Liver (tissue), 9 donors: Measurements from ENCODE around the gene LY86. TPM values are rescaled to one million over a fixed set of nuclear protein-coding genes. Genes with fewer than 3 reads are reported as not detected.

Experiments
- DNase-seq: peaks from one replicate; pipeline ENCODE4 v3.0.0-alpha.2; 2017; ENCODE audit warnings: low spot score
- H3K27ac ChIP-seq, 2 donors: one replicate each; pipeline ENCODE4 v1.7.0; 2013; ENCODE audit warnings: inconsistent platforms in 2 of 2, low read length in 2 of 2, control low read depth in 1 of 2, low read depth in 1 of 2, mild to moderate bottlenecking in 1 of 2
- H3K27me3 ChIP-seq, 4 donors: one replicate each; pipeline versions ENCODE4 v1.6.1 to v1.7.0; 2013; ENCODE audit warnings: low read length in 3 of 4, inconsistent platforms in 1 of 4, mild to moderate bottlenecking in 1 of 4, moderate library complexity in 1 of 4; ENCODE audit not compliant: control insufficient read depth in 4 of 4, insufficient read depth in 4 of 4
- H3K36me3 ChIP-seq, 4 donors: one replicate each; pipeline versions ENCODE4 v1.6.1 to v1.7.0; 2013; ENCODE audit warnings: low read length in 3 of 4, mild to moderate bottlenecking in 3 of 4, low read depth in 1 of 4, moderate library complexity in 1 of 4; ENCODE audit not compliant: control insufficient read depth in 4 of 4, insufficient read depth in 3 of 4
- H3K4me1 ChIP-seq, 4 donors: one replicate each; pipeline versions ENCODE4 v1.6.1 to v1.7.0; 2013; ENCODE audit warnings: low read length in 3 of 4, mild to moderate bottlenecking in 3 of 4, moderate library complexity in 1 of 4; ENCODE audit not compliant: control insufficient read depth in 4 of 4, insufficient read depth in 4 of 4
- H3K4me3 ChIP-seq, 3 donors: one replicate each; pipeline versions ENCODE4 v1.6.1 to v1.7.0; 2013; ENCODE audit warnings: low read length in 3 of 3, control low read depth in 1 of 3, low read depth in 1 of 3, mild to moderate bottlenecking in 1 of 3
- H3K9ac ChIP-seq, 2 donors: one replicate each; pipeline ENCODE4 v1.7.0; 2013; ENCODE audit warnings: low read length in 2 of 2, mild to moderate bottlenecking in 2 of 2, moderate library complexity in 2 of 2, control low read depth in 1 of 2, low read depth in 1 of 2
- H3K9me3 ChIP-seq, 4 donors: one replicate each; pipeline versions ENCODE4 v1.6.1 to v1.7.0; 2013; ENCODE audit warnings: low read length in 3 of 4; ENCODE audit not compliant: control insufficient read depth in 4 of 4
- ATF3 ChIP-seq: IDR thresholded peaks from 2 replicates; pipeline ENCODE4 v1.6.1; 2016; ENCODE audit warnings: antibody characterized with exemption
- CTCF ChIP-seq: fragments of 150-350 bp; IDR thresholded peaks from 2 replicates; pipeline ENCODE4 v1.5.1; 2017; ENCODE audit warnings: improper control_type of control experiment, low read depth, low read length; ENCODE audit not compliant: missing input control
- EGR1 ChIP-seq, 2 donors: IDR thresholded peaks; 2 replicates each; pipeline ENCODE4 v1.6.1; 2016 to 2018; ENCODE audit warnings: antibody characterized with exemption in 2 of 2, low read depth in 2 of 2
- FOXA1 ChIP-seq: IDR thresholded peaks from 2 replicates; pipeline ENCODE4 v1.6.1; 2016; ENCODE audit warnings: antibody characterized with exemption
- HNF4A ChIP-seq, 2 donors: conservative IDR thresholded peaks; 2 replicates each; pipeline ENCODE4 v1.6.1; 2016; ENCODE audit warnings: antibody characterized with exemption in 2 of 2, mild to moderate bottlenecking in 2 of 2
- HNF4G ChIP-seq: IDR thresholded peaks from 2 replicates; pipeline ENCODE4 v1.6.1; 2016; ENCODE audit warnings: antibody characterized with exemption
- JUND ChIP-seq, 2 donors: IDR thresholded peaks; 2 replicates each; pipeline ENCODE4 v1.6.1; 2016; ENCODE audit warnings: antibody characterized with exemption in 2 of 2
- MAX ChIP-seq: IDR thresholded peaks from 2 replicates; pipeline ENCODE4 v1.6.1; 2016; ENCODE audit warnings: antibody characterized with exemption
- NR2F2 ChIP-seq: IDR thresholded peaks from 2 replicates; pipeline ENCODE4 v1.6.1; 2016; ENCODE audit warnings: antibody characterized with exemption
- RAD21 ChIP-seq, 2 donors: IDR thresholded peaks; 2 replicates each; pipeline ENCODE4 v1.6.1; 2016; ENCODE audit warnings: antibody characterized with exemption in 2 of 2, mild to moderate bottlenecking in 2 of 2
- REST ChIP-seq: IDR thresholded peaks from 2 replicates; pipeline ENCODE4 v1.6.1; 2016; ENCODE audit warnings: antibody characterized with exemption, mild to moderate bottlenecking
- RXRA ChIP-seq, 2 donors: IDR thresholded peaks; 2 replicates each; pipeline ENCODE4 v1.6.1; 2017 to 2018; ENCODE audit warnings: antibody characterized with exemption in 2 of 2, mild to moderate bottlenecking in 1 of 2
- SP1 ChIP-seq: IDR thresholded peaks from 2 replicates; pipeline ENCODE4 v1.6.1; 2018; ENCODE audit warnings: antibody characterized with exemption, mild to moderate bottlenecking
- TAF1 ChIP-seq: conservative IDR thresholded peaks from 2 replicates; pipeline ENCODE4 v1.6.1; 2016; ENCODE audit warnings: antibody characterized with exemption, mild to moderate bottlenecking
- YY1 ChIP-seq: IDR thresholded peaks from 2 replicates; pipeline ENCODE4 v1.6.1; 2016; ENCODE audit warnings: antibody characterized with exemption, mild to moderate bottlenecking
- ZBTB33 ChIP-seq: IDR thresholded peaks from 2 replicates; pipeline ENCODE4 v1.6.1; 2016; ENCODE audit warnings: antibody characterized with exemption
- WGBS: extraction: QIAGEN DNeasy Blood & Tissue Kit; methylation state at CpG from one replicate; pipeline ENCODE4 v1.1.7; 2013; 5-methylcytosine and 5-hydroxymethylcytosine counted together
- polyA plus RNA-seq, 2 donors: library from polyadenylated mRNA; stranded (reverse) in 1 of 2; unstranded in 1 of 2; fragments of 200-250 nt in 1 of 2; fragments of >200 nt in 1 of 2; fragmentation: Nextera tagmentation in 1 of 2; extraction: Ambion mirVana in 1 of 2; gene quantifications; one replicate each; pipeline versions ENCODE4 v1.2.1 to v1.2.3, GENCODE V29; 2013 to 2015
- total RNA-seq, 2 donors: library from RNA; depleted of rRNA; stranded (reverse); fragments of >200 nt; gene quantifications; one replicate each; pipeline ENCODE4 v1.2.3, GENCODE V29; 2014
- donor health status: healthy.
- donor health status: healthy.
- donor health status: healthy.
- donor health status: healthy.
- donor health status: healthy.

Gene LY86
- total and polyA plus RNA-seq, 4 donors: 1.4 to 7.8 (median 3.7) TPM

GRCh38 chr6:6560909-6561308 lies 27.6 kb upstream of the LY86 start:
- Histone ChIP-seq H3K4me3 (no peak overlapping the region), H3K36me3 (no peaks in the 10 kb centered on the region), H3K27ac (no peak overlapping the region), H3K27me3 (no peaks in the 10 kb centered on the region), H3K9me3 (no peaks in the 10 kb centered on the region), H3K4me1 (peaks cover 0 to 4% (median 0%) of the 10 kb centered on the region in 4 donors), H3K9ac (no peak overlapping the region)
- 53% methylated on average over 3 of the region's 3 CpGs for WGBS
- TF ChIP-seq FOXA1 (no peak), SP1 (no peak), HNF4A (conservative IDR thresholded peaks at IDR 0.05) (no peak), EGR1 (IDR thresholded peaks at IDR 0.05; ENCODE audit: low read depth in 2 of 2) (no peak), RAD21 (IDR thresholded peaks at IDR 0.05) (peak; percentile 52 to 59), ZBTB33 (no peak)
- no peak for DNase-seq

GRCh38 chr6:6564154-6564553 lies 24.4 kb upstream of the LY86 start:
- H3K27ac ChIP-seq: no peak overlapping the region
- H3K4me1 ChIP-seq: no peaks in the 10 kb centered on the region
- H3K36me3 ChIP-seq: no peaks in the 10 kb centered on the region
- no peak for DNase-seq
- TF ChIP-seq HNF4A (conservative IDR thresholded peaks at IDR 0.05): no peak
- TF ChIP-seq JUND (IDR thresholded peaks at IDR 0.05): no peak
- TF ChIP-seq YY1: no peak
- TF ChIP-seq HNF4G: no peak
- H3K9me3 ChIP-seq: no peaks in the 10 kb centered on the region
- no peaks in the 10 kb centered on the region for H3K27me3 ChIP-seq
- H3K9ac ChIP-seq: no peak overlapping the region
- WGBS: 85% methylated on average over 5 of the region's 5 CpGs
- H3K4me3 ChIP-seq: no peak overlapping the region

- no peaks in the 10 kb centered on the region for H3K36me3 ChIP-seq
- WGBS: 78% methylated on average over 4 of the region's 4 CpGs
- H3K27ac ChIP-seq: no peak overlapping the region
- TF ChIP-seq EGR1 (IDR thresholded peaks at IDR 0.05; ENCODE audit: low read depth in 2 of 2) (no peak), SP1 (no peak), TAF1 (no peak), FOXA1 (no peak), RAD21 (IDR thresholded peaks at IDR 0.05) (no peak), YY1 (no peak), HNF4A (conservative IDR thresholded peaks at IDR 0.05) (no peak), NR2F2 (no peak)
- no peaks in the 10 kb centered on the region for H3K9me3 ChIP-seq
- no peaks in the 10 kb centered on the region for H3K4me1 ChIP-seq
- H3K9ac ChIP-seq: no peak overlapping the region
- H3K27me3 ChIP-seq: no peaks in the 10 kb centered on the region
- no peak for DNase-seq
- no peak overlapping the region for H3K4me3 ChIP-seq
These were observed 23.5 kb upstream of the LY86 start for GRCh38 chr6:6565069-6565468.

GRCh38 chr6:6565488-6565887 lies 23.0 kb upstream of the LY86 start:
- no peak overlapping the region for H3K9ac ChIP-seq
- 87% methylated on average over 3 of the region's 3 CpGs for WGBS
- no peaks in the 10 kb centered on the region for H3K4me1 ChIP-seq
- H3K4me3 ChIP-seq: no peak overlapping the region
- H3K9me3 ChIP-seq: no peaks in the 10 kb centered on the region
- DNase-seq: no peak
- H3K27ac ChIP-seq: no peak overlapping the region
- no peaks in the 10 kb centered on the region for H3K27me3 ChIP-seq
- H3K36me3 ChIP-seq: no peaks in the 10 kb centered on the region
- TF ChIP-seq NR2F2 (no peak), TAF1 (no peak), RAD21 (IDR thresholded peaks at IDR 0.05) (no peak), HNF4A (conservative IDR thresholded peaks at IDR 0.05) (no peak), REST (no peak), SP1 (no peak), CTCF (no peak), RXRA (IDR thresholded peaks at IDR 0.05) (no peak), FOXA1 (no peak), JUND (IDR thresholded peaks at IDR 0.05) (no peak), ATF3 (no peak), EGR1 (IDR thresholded peaks at IDR 0.05; ENCODE audit: low read depth in 2 of 2) (no peak), YY1 (no peak), MAX (no peak)
